Iris pigment epithelial cell (primary cell): ENCODE measurements around the gene DEPDC5.

Experiments used
- DNase-seq: peaks from one replicate; pipeline ENCODE4 v3.0.0-alpha.2; 2011; ENCODE audit warnings: low read depth

DEPDC5 gene

GRCh38 chr22:31852691-31853421 lies 99.0 kb downstream of the DEPDC5 start:
- DNase-seq, result no peak

- no peak for DNase-seq
Observed at GRCh38 chr22:31853736-31854495, 100.1 kb downstream of the DEPDC5 start.

GRCh38 chr22:31857247-31857646 lies 103.4 kb downstream of the DEPDC5 start:
- no peak for DNase-seq

GRCh38 chr22:31861226-31861840 lies 107.5 kb downstream of the DEPDC5 start:
- no peak for DNase-seq

GRCh38 chr22:31866918-31867317 lies 113.1 kb downstream of the DEPDC5 start:
- DNase-seq, result no peak

DNA sequence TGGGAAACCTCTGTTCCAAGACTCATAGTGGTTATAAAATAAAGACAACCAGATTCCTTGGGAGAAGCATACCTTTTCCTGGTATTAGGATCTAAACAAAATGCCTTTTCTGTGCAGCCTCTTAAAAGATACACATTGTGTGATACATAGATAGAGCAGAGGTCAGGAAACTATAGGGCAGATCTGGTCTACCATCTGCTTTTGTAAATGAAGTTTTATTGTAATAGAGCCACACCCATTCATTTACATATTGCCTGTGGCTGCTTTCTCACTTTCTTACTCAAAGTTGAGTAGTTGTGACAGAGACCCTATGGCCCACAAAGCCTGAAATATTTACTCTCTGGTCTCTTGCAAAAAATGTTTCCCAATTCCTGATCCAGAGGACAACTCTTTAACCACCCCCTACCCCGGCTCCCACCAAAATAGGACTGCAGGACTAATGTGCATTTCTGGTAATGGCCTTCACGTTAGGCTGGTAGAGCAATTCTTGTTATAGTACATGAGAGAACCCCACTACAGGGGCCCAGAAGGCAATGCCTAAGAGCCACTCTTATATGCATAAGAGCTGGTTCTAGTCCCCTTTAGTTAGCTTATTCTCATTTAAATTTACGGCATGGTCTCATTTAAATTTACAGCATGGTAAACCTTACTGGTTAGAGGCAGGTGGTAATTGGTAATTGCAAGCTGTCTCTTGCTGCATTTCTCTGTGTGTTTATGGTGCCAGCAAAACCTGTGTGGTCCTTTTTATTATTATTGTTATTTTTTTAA lies 113.8 kb downstream of the DEPDC5 start:
- DNase-seq, result no peak

DNA sequence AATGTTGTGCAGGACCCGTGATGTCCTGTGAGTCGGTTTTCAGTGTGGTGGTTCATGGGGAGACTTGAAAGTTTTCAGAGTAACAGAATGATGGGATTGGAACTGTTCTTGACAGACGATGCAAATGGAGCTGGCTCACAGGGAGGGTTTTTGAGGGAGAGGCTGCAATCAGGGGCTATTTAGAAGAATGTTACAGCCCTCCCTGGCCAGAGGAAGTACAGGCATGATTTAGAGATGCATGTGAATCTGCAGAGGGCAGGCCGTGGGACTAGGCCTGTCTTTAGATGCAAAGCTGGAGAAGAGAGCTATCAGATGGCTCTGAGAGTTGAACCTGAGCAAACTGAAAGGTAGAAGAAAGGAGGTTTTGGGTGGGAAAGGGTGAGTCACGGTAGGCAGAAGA lies 115.9 kb downstream of the DEPDC5 start:
- no peak for DNase-seq

- DNase-seq, result peak; percentile 90
Observed at GRCh38 chr22:31870890-31871289, 117.1 kb downstream of the DEPDC5 start.

- DNase-seq, result no peak
Observed at GRCh38 chr22:31871480-31871879, 117.7 kb downstream of the DEPDC5 start.

DNA sequence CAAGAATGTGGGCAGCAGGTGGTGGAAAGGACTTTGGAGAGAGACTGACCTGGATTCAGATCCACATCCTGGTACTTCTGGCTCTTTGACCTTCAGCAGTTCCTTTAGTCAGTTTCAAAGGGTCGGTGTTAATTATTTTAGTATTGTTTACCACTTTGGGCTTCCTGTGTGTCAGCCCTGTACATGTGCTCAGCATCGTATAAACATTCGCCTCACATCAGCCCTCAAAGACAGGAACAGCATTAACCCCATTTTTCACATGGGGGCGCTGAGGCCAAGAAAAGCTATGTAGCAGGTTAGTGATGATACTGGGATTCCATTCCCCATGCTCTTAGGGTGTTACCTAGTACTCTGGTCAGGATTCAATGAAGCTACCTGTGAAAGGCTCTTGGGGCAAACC lies 118.4 kb downstream of the DEPDC5 start:
- peak; percentile 22 for DNase-seq

- DNase-seq, result no peak
Observed at GRCh38 chr22:31874821-31875220, 121.0 kb downstream of the DEPDC5 start.

DNA sequence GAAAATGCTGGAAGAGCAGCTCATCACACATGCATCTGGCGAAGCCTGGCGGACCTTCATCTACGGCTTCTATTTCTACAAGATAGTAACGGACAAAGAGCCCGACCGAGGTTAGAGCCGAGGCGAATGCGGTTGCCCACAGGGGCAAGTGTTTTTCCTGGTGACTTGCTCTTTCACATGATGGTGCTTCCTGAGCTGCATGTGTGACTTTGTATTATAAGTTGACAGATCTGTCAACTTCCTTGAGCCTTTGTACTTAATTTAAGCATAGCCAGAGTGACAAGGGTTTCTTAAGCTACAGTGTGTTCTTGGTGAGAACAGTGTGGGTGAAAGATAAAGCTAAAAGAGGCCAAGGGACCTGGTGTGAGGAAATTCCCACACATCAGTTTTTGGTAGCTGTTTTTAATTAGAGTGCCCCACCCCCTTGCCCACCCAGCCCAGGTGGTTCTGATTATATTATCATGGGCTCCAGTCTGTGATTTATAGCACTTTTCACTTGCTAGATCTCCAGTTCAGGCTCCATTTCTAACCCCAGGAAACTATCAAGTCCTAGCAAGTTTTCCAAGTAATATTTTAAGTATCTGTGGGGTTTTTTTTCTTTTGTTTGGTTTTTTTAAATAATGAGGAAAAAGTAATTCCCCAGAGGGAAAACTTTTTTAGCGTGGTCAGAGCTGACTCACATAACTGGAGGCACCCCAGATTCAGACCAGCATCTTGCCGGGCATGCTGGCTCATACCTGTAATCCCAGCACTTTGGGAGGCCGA lies 122.5 kb downstream of the DEPDC5 start:
- DNase-seq, result no peak

- DNase-seq, result no peak
Observed at GRCh38 chr22:31879585-31879984, 125.8 kb downstream of the DEPDC5 start.

- DNase-seq, result no peak
Observed at GRCh38 chr22:31881200-31881599, 127.4 kb downstream of the DEPDC5 start.

GRCh38 chr22:31881865-31882264 lies 128.0 kb downstream of the DEPDC5 start:
- DNase-seq, result no peak

DNA sequence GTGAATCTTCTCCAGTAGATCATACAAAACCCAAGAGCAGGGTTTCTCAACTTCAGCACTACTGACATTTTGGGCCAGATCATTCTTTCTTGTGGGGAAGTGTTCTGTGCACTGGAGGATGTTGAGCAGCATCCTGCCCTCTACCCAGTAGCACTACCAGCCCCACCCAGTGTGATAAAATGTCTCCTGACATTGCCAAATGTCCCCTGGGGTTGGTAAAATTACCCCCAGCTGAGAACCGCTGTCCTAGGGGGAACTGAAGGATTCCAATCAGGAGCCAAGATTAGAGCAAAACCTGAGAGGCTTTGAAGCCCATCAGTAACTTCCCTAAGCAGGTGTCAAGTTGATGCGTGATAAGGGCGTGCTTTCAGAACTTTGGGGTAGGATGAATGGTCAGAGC lies 129.2 kb downstream of the DEPDC5 start:
- no peak for DNase-seq

GRCh38 chr22:31883989-31884388 lies 130.2 kb downstream of the DEPDC5 start:
- no peak for DNase-seq

DNA sequence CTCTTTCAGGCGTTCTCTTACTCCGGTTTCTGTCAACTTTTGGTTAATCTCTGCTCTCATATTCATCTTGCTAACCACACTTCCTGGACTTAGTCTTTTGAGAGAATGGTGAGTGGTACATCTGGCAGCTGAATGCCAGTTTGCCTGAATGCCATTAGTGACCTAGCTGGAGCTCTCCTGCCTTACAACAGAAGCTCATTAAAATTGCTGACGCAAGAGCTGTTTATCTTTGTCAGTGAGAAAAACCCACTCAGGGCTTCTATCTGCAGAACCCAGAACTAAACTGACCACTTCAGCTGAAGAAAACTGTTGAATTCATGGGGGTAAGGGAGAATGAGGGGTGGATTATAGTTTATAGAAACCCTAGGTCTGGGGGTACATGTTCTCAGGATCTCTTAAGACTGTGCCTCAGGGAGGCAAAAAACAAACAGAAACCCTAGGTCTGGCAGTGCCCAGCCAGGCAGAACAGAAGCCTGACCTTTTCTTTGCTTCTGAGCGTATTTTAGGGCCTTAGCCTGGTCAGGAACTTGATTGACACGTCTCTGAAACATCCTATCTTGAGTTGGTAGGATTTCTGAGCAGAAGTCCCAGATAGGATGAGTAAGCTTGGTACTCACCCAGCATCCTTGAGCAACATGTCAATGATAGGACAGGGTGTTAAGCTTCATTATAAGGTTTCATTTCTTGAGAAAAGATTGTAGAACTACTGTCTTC lies 137.7 kb downstream of the DEPDC5 start:
- peak; percentile 65 for DNase-seq

DNA sequence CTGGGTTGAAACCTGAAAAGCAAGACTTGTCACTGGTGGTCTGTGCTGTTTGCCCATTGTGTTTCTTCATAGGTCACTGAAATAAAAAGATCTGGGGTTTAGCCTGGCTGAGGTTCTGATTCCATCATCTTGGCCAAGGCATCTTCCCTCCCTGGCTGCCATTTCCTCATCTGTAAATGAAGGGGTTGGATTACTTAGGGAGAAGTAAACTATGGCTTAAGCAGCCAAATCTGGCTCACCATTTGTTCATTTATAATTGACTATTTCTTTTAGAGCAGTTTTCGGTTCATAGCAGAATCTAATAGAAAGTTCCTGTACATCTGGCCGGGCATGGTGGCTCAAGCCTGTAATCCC lies 138.2 kb downstream of the DEPDC5 start:
- DNase-seq, result no peak

GRCh38 chr22:31893460-31893859 lies 139.6 kb downstream of the DEPDC5 start:
- DNase-seq, result no peak
